Activated B cell treated with CpG ODN at 0.5 μM for 24 hours (primary cell): ENCODE results near the gene IGFN1. TPM values are rescaled to one million over a fixed set of nuclear protein-coding genes. Genes with fewer than 3 reads are reported as not detected.

Experiments used
- ATAC-seq: fragments of 200-7000 bp; cut with Tn5 transposase; one replicate; pipeline ENCODE4 v1.10.0; 2021; ENCODE audit warnings: low read depth, mild to moderate bottlenecking, moderate library complexity
- CTCF ChIA-PET: fragments of 350-600 bp; sonication (Branson Sonifier 250); formaldehyde crosslinking; loops from one replicate; lab custom pipeline; 2021; ENCODE audit warnings: antibody characterized with exemption; lab: Charles Lee
- POLR2A ChIA-PET: fragments of 350-600 bp; sonication (Branson Sonifier 250); formaldehyde crosslinking; loops from one replicate; lab custom pipeline; 2021; ENCODE audit warnings: antibody characterized with exemption; lab: Charles Lee
- DNase-seq: peaks from one replicate; pipeline ENCODE4 v3.0.0; 2022
- H3K27ac Mint-ChIP-seq: one replicate; pipeline ENCODE4 v1.8.0; 2020; ENCODE audit warnings: mixed read lengths
- H3K27me3 Mint-ChIP-seq: one replicate; pipeline ENCODE4 v1.8.0; 2021; ENCODE audit warnings: mixed read lengths
- H3K36me3 Mint-ChIP-seq: one replicate; pipeline ENCODE4 v1.8.0; 2021; ENCODE audit warnings: low read depth, mixed read lengths
- H3K4me1 Mint-ChIP-seq: one replicate; pipeline ENCODE4 v1.8.0; 2021; ENCODE audit warnings: mixed read lengths
- H3K4me3 Mint-ChIP-seq: one replicate; pipeline ENCODE4 v1.8.0; 2020; ENCODE audit warnings: mild to moderate bottlenecking, mixed read lengths
- H3K9me3 Mint-ChIP-seq: one replicate; pipeline ENCODE4 v1.8.0; 2020; ENCODE audit warnings: mixed read lengths
- intact Hi-C: fragments of 100-400 bp; cut with micrococcal nuclease; formaldehyde crosslinking; loops from one replicate; pipeline ENCODE4 v1.15.1; 2024
- total RNA-seq: library from RNA; stranded (reverse); gene quantifications from 2 replicates; pipeline ENCODE4 v1.2.3, GENCODE V29; 2022
- TF ChIP-seq, protein P1 (sequence below): fragments of 200-600 bp; IDR thresholded peaks from one replicate; pipeline ENCODE4 v1.8.0; 2022; ENCODE audit warnings: antibody characterized with exemption, mild to moderate bottlenecking

The IGFN1 gene
- total RNA-seq, 1 donor from 2014 or later = not detected

DNA sequence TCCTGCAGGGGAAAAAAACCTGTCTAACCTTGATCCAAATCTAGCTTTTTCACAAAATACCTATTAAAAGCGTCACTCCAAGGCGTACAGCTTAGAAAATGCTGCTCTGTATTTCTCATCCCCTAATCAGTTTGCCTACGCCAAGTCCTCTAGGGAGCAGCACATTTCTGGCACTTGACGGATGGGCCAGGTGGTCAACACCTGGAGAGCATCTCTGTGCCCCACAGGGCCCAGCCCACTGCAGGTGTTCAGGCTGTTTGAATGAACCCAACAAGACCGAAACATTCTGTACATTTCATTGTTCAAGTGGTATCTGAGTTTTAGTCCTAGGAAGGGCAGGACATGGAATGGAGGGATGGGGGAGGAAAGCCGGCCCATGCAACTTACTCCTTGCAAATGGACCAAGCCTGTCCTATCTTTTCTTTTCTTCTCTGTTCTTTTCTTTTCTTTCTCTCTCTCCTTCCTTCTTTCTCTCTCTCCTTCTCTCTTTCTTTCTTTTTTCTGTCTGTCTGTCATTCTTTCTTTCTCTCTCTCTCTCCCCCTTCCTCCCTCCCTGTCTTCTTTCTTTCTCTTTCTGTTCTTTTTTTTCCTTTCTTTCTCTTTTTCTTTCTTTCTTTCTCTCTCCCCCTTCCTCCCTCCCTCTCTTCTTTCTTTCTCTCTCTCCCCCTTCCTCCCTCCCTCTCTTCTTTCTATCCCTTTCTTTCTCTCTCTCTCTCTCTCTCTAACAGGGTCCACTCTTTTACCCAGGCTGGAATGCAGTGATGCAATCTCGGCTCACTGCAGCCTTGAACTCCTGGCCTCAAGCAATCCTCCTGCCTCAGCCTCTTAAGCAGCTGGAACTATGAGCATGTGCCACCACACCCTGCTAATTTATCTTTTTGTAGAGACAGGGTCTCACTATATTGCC is 29.1 kb downstream of the IGFN1 start:
- intact Hi-C loops = loop anchor here (10.0 kb wide), 1 partner anchor 135 kb away; no protein-coding TSS in a partner anchor
- CTCF ChIA-PET = no interaction called here
- ATAC-seq = no peak

DNA sequence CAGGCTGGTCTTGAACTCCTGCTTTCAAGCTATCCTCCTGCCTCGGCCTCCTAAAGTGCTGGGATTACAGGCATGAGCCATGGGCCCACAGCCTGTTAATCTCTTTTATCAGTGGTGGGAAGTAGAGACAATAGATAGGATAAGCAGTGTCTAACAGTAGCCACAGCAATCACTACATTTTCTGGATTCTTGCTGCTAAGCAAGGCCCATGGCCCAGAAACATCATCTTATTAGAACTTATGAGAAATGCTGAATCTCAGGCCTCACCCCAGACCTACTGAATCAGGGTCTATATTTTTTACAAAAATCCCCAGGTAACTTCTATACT is 29.7 kb downstream of the IGFN1 start:
- H3K9me3 Mint-ChIP-seq = no peaks in the 10 kb centered on the region
- intact Hi-C loops = loop anchor here (10.0 kb wide), 1 partner anchor 136 kb away; no protein-coding TSS in a partner anchor
- no peak overlapping the region for H3K27ac Mint-ChIP-seq
- DNase-seq (no peak), ATAC-seq (no peak)
- no peak overlapping the region for H3K4me3 Mint-ChIP-seq
- H3K4me1 Mint-ChIP-seq = no peaks in the 10 kb centered on the region
- no peaks in the 10 kb centered on the region for H3K36me3 Mint-ChIP-seq
- ChIA-PET POLR2A (no interaction called here), CTCF (no interaction called here)
- H3K27me3 Mint-ChIP-seq = no peaks in the 10 kb centered on the region
- TF ChIP-seq, protein P1, sequence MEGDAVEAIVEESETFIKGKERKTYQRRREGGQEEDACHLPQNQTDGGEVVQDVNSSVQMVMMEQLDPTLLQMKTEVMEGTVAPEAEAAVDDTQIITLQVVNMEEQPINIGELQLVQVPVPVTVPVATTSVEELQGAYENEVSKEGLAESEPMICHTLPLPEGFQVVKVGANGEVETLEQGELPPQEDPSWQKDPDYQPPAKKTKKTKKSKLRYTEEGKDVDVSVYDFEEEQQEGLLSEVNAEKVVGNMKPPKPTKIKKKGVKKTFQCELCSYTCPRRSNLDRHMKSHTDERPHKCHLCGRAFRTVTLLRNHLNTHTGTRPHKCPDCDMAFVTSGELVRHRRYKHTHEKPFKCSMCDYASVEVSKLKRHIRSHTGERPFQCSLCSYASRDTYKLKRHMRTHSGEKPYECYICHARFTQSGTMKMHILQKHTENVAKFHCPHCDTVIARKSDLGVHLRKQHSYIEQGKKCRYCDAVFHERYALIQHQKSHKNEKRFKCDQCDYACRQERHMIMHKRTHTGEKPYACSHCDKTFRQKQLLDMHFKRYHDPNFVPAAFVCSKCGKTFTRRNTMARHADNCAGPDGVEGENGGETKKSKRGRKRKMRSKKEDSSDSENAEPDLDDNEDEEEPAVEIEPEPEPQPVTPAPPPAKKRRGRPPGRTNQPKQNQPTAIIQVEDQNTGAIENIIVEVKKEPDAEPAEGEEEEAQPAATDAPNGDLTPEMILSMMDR = no peak

More for the DNA sequence above, 29.1 kb downstream of the IGFN1 start:
- POLR2A ChIA-PET = no interaction called here
- H3K4me1 Mint-ChIP-seq = no peaks in the 10 kb centered on the region
- no peaks in the 10 kb centered on the region for H3K9me3 Mint-ChIP-seq
- H3K4me3 Mint-ChIP-seq = no peak overlapping the region
- H3K36me3 Mint-ChIP-seq = no peaks in the 10 kb centered on the region
- no peak overlapping the region for H3K27ac Mint-ChIP-seq
- DNase-seq = no peak
- H3K27me3 Mint-ChIP-seq = no peaks in the 10 kb centered on the region
- TF ChIP-seq, protein P1 = no peak

DNA sequence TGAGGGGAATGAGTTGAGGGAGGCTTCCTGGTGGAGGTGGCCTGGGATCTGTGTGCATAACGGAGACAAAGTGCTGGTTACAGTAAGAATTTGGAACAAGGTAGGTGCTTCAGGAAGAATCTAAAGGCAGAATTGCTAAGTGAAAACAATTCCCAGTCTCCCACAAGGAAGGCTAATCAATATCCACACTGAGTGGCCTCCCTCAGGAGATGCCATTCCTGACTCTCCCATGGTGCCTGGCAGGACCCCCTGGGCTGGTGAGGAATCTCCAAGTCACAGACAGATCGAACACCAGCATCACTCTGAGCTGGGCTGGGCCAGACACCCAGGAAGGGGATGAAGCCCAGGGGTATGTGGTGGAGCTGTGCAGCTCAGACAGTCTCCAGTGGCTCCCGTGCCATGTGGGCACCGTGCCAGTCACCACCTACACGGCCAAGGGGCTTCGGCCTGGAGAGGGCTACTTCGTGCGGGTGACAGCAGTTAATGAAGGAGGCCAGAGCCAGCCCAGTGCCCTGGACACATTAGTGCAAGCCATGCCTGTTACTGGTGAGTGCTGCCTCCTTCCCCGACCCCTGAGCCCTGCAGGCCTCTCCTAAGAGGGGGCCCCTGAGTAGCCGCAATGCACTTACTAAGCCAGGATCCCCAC is 30.7 kb downstream of the IGFN1 start:
- TF ChIP-seq, protein P1 = no peak
- Mint-ChIP-seq H3K27me3 (no peaks in the 10 kb centered on the region), H3K27ac (no peak overlapping the region), H3K4me1 (no peaks in the 10 kb centered on the region), H3K9me3 (no peaks in the 10 kb centered on the region), H3K36me3 (no peaks in the 10 kb centered on the region), H3K4me3 (no peak overlapping the region)
- intact Hi-C loops = loop anchor here (10.0 kb wide), 1 partner anchor 137 kb away; no protein-coding TSS in a partner anchor
- DNase-seq (no peak), ATAC-seq (no peak)
- POLR2A ChIA-PET = no interaction called here
- CTCF ChIA-PET = interaction anchor here (1.8 kb wide), 1 partner anchor 72 kb away, joined by 5 read pairs; no protein-coding TSS in a partner anchor

DNA sequence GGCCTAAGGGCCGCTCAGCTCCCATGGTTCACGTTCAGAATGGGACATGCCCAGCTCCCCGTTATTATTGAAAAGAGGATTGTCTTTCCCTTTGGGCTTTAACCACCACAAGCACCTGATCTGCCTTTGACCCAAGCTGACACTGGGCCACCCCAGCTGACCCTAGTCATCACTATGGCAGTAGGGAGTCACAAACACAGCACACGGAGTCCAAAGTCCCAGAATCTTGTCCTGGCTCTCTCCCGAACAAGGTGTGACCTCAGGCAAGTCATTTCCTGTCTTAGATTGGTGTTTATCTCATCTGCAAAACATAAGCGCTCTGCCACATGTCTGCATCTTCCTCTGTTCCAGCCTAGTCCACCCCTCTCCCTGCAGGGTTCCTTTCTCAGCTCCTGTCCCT is 31.5 kb downstream of the IGFN1 start:
- TF ChIP-seq, protein P1 = no peak
- H3K27ac Mint-ChIP-seq = no peak overlapping the region
- no peak for DNase-seq

More for the DNA sequence above, 31.5 kb downstream of the IGFN1 start:
- Mint-ChIP-seq H3K4me3 (no peak overlapping the region), H3K4me1 (no peaks in the 10 kb centered on the region), H3K36me3 (no peaks in the 10 kb centered on the region), H3K9me3 (no peaks in the 10 kb centered on the region), H3K27me3 (no peaks in the 10 kb centered on the region)
- intact Hi-C loops = loop anchor here (10.0 kb wide), 1 partner anchor 137 kb away; no protein-coding TSS in a partner anchor
- no peak for ATAC-seq
- ChIA-PET POLR2A (no interaction called here), CTCF (interaction anchor here (1.1 to 1.8 kb wide), 2 partner anchors 70 to 73 kb away, joined by 4 to 5 read pairs; no protein-coding TSS in a partner anchor)
